ENCODE results near the gene LAMC1. TPM values are rescaled to one million over a fixed set of nuclear protein-coding genes. Genes with fewer than 3 reads are reported as not detected.
A peak's percentile ranks its signal among the peaks of the same experiment; 100 is the strongest.

LAMC1 gene
- total and polyA plus RNA-seq, 2 of the 4 experiments (the other 2 are of a cell fraction), result 249 to 394 TPM

DNA sequence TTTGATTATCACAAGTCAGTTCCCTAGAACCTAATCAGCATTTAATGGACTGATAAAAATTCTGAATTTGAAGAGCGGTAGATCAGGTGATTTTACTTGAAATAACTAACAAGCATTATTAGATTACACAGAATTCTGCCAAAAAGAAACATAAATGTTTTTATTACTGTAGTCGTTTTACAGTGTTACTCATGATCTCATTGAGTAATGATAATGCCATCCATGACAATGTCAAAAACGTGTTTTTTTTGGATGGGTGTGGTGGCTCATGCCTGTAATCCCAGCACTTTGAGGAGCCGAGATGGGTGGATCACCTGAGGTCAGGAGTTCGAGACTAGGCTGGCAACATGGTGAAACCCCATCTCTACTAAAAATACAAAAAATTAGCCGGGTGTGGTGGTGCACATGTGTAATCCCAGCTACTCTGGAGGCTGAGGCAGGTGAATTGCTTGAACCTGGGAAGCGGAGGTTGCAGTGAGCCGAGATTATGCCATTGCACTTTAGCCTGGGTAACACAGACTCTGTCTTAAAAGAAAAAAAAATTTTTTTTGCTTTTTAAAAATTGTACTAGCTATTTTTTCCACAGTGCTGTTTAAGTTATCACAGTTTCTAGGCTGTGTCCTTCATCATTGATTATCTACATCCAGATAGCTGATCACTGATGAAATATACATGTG, 56.6 kb downstream of the LAMC1 start:
- H4K91ac ChIP-seq (ENCODE audit: insufficient read depth, low read depth, low read length), result no peak overlapping the region
- no peak overlapping the region for H3K27ac ChIP-seq (ENCODE audit: insufficient read depth, low read length)
- no peaks in the 10 kb centered on the region for H3K36me3 ChIP-seq (ENCODE audit: control insufficient read depth, insufficient read depth, low read length)
- H3K4ac ChIP-seq (ENCODE audit: low read depth, low read length), result no peak overlapping the region
- H2BK120ac ChIP-seq (ENCODE audit: low read depth, low read length), result no peak overlapping the region
- H3K4me3 ChIP-seq (ENCODE audit: insufficient read depth, low read depth, low read length), result no peak overlapping the region
- ATAC-seq (ENCODE audit: low read depth), result no peak; the same call in 1 of the 2 replicates
- peaks cover 14 to 66% of the 10 kb centered on the region in 2 experiments; a peak in 3 of 4 replicates for H3K79me1 ChIP-seq (ENCODE audit: low read depth in 1 of 2, low read length in 2 of 2)
- no peak overlapping the region for H2AFZ ChIP-seq (replicated peaks; ENCODE audit: low read length, poor library complexity)
- H3K4me2 ChIP-seq (ENCODE audit: low read depth, low read length), result no peak overlapping the region
- no peak for TF ChIP-seq SMC3 (IDR thresholded peaks at IDR 0.05; ENCODE audit: low read depth, low read length)
- TF ChIP-seq MAFK (IDR thresholded peaks at IDR 0.05; ENCODE audit: low read depth, low read length), result no peak
- TF ChIP-seq CEBPB (IDR thresholded peaks at IDR 0.05; ENCODE audit: low read depth, low read length), result no peak
- no peak for TF ChIP-seq BHLHE40 (IDR thresholded peaks at IDR 0.05; ENCODE audit: low read depth, low read length)
- no peak for TF ChIP-seq MAZ (IDR thresholded peaks at IDR 0.05; ENCODE audit: borderline replicate concordance, low read depth, low read length)
- TF ChIP-seq, protein P1, sequence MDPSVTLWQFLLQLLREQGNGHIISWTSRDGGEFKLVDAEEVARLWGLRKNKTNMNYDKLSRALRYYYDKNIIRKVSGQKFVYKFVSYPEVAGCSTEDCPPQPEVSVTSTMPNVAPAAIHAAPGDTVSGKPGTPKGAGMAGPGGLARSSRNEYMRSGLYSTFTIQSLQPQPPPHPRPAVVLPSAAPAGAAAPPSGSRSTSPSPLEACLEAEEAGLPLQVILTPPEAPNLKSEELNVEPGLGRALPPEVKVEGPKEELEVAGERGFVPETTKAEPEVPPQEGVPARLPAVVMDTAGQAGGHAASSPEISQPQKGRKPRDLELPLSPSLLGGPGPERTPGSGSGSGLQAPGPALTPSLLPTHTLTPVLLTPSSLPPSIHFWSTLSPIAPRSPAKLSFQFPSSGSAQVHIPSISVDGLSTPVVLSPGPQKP (IDR thresholded peaks at IDR 0.05; ENCODE audit: borderline replicate concordance, low read depth, low read length), result no peak
- TF ChIP-seq, protein P2, sequence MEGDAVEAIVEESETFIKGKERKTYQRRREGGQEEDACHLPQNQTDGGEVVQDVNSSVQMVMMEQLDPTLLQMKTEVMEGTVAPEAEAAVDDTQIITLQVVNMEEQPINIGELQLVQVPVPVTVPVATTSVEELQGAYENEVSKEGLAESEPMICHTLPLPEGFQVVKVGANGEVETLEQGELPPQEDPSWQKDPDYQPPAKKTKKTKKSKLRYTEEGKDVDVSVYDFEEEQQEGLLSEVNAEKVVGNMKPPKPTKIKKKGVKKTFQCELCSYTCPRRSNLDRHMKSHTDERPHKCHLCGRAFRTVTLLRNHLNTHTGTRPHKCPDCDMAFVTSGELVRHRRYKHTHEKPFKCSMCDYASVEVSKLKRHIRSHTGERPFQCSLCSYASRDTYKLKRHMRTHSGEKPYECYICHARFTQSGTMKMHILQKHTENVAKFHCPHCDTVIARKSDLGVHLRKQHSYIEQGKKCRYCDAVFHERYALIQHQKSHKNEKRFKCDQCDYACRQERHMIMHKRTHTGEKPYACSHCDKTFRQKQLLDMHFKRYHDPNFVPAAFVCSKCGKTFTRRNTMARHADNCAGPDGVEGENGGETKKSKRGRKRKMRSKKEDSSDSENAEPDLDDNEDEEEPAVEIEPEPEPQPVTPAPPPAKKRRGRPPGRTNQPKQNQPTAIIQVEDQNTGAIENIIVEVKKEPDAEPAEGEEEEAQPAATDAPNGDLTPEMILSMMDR (conservative IDR thresholded peaks at IDR 0.05; ENCODE audit: low read depth, low read length), result no peak
- no peak for TF ChIP-seq POLR2A (IDR thresholded peaks at IDR 0.05; ENCODE audit: low read depth, low read length)
- no peak for TF ChIP-seq RCOR1 (IDR thresholded peaks at IDR 0.05; ENCODE audit: insufficient replicate concordance, low read length)
- no peak for TF ChIP-seq RAD21 (IDR thresholded peaks at IDR 0.05; ENCODE audit: low read length)
- TF ChIP-seq NFE2L2 (IDR thresholded peaks at IDR 0.05; ENCODE audit: low read depth, low read length), result no peak
- TF ChIP-seq, protein P3, sequence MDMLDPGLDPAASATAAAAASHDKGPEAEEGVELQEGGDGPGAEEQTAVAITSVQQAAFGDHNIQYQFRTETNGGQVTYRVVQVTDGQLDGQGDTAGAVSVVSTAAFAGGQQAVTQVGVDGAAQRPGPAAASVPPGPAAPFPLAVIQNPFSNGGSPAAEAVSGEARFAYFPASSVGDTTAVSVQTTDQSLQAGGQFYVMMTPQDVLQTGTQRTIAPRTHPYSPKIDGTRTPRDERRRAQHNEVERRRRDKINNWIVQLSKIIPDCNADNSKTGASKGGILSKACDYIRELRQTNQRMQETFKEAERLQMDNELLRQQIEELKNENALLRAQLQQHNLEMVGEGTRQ (IDR thresholded peaks at IDR 0.05; ENCODE audit: low read depth, low read length), result no peak
- TF ChIP-seq RFX5 (IDR thresholded peaks at IDR 0.05; ENCODE audit: low read depth, low read length), result no peak
- no peak for TF ChIP-seq MXI1 (IDR thresholded peaks at IDR 0.05; ENCODE audit: borderline replicate concordance, low read depth, low read length)
- no peak for TF ChIP-seq CHD1 (IDR thresholded peaks at IDR 0.05; ENCODE audit: low read depth, low read length)
- no peak for TF ChIP-seq FOS (IDR thresholded peaks at IDR 0.05; ENCODE audit: low read depth, low read length)
- H4K5ac ChIP-seq (ENCODE audit: low read depth, low read length), result no peak overlapping the region
- H4K8ac ChIP-seq (ENCODE audit: low read depth in 2 of 2, low read length in 2 of 2), result no peak overlapping the region
- H3K9ac ChIP-seq (ENCODE audit: low read depth, low read length), result no peak overlapping the region
- 0 out of 2 replicates have a peak overlapping the region, but pooled peaks have one; percentile 19 for H3K14ac ChIP-seq (replicated peaks; ENCODE audit: low read depth, low read length)
- H3K23ac ChIP-seq (ENCODE audit: low read depth, low read length), result no peak overlapping the region
- no peak overlapping the region for H2BK20ac ChIP-seq (ENCODE audit: low read depth, low read length)
- intact Hi-C loops (cut with micrococcal nuclease) (loop anchor here (1.0 kb wide), 1 partner anchor 8 kb away; no protein-coding TSS in a partner anchor), dilution Hi-C loops (cut with HindIII; ENCODE audit: low sequenced_read_pairs, unreplicated experiment) (no loop called here), in situ Hi-C loops (cut with MboI; ENCODE audit: low sequenced_read_pairs) (no loop called here)
- no TSS peak for BruUV-seq (replicated peaks)
- CTCF ChIA-PET, result no interaction called here
- WGBS, 2 experiments (ENCODE audit: extremely low coverage in 2 of 2, insufficient read length in 1 of 2), result no CpG with 5 or more reads among the region's 8 CpGs
- POLR2A ChIA-PET (ENCODE audit: unreplicated experiment), result no interaction called here
- no peak overlapping the region for H2AK9ac ChIP-seq (replicated peaks; ENCODE audit: low read depth, low read length, poor library complexity)
- peaks cover 12% of the 10 kb centered on the region for H3K9me1 ChIP-seq (ENCODE audit: insufficient read depth, low read length)
- no peak overlapping the region for H3K56ac ChIP-seq (ENCODE audit: extremely low read depth, insufficient read depth, low read length)
- no peak overlapping the region for H3K18ac ChIP-seq (ENCODE audit: low read depth, low read length)
- H2AK5ac ChIP-seq (ENCODE audit: low read depth, low read length), result no peak overlapping the region
- H3K9me3 ChIP-seq (ENCODE audit: control insufficient read depth, insufficient read depth, low read length), result no peaks in the 10 kb centered on the region
- no peaks in the 10 kb centered on the region for H3K27me3 ChIP-seq (ENCODE audit: control insufficient read depth, insufficient read depth, low read length)
- H3K4me1 ChIP-seq (ENCODE audit: control insufficient read depth, insufficient read depth, low read length), result peaks cover 9% of the 10 kb centered on the region
- H2BK5ac ChIP-seq (ENCODE audit: low read depth, low read length, poor library complexity, severe bottlenecking), result no peak overlapping the region
- H4K20me1 ChIP-seq (ENCODE audit: insufficient read depth, low read length), result peaks cover 78% of the 10 kb centered on the region
- no peak overlapping the region for H2BK15ac ChIP-seq (ENCODE audit: low read depth, low read length)
- no peak for DNase-seq

Measured in IMR-90 (cell line).